Uterus (tissue), 2 donors: Measurements from ENCODE around the gene BOD1L1.

Source experiments
- CTCF ChIP-seq, 4 experiments: fragments of 200-600 bp in 2 of 4; fragments of 450-650 bp in 2 of 4; sonication (generic) in 2 of 4; IDR thresholded peaks; one replicate each; pipeline ENCODE4 v1.5.1; 2016 to 2019; ENCODE audit warnings: antibody characterized with exemption in 4 of 4, mild to moderate bottlenecking in 2 of 4, moderate library complexity in 1 of 4
- POLR2A ChIP-seq, 2 donors: fragments of 450-650 bp; IDR thresholded peaks; one replicate each; pipeline ENCODE4 v1.6.1; 2016; ENCODE audit warnings: antibody characterized with exemption in 2 of 2, mild to moderate bottlenecking in 1 of 2, moderate library complexity in 1 of 2

DNA sequence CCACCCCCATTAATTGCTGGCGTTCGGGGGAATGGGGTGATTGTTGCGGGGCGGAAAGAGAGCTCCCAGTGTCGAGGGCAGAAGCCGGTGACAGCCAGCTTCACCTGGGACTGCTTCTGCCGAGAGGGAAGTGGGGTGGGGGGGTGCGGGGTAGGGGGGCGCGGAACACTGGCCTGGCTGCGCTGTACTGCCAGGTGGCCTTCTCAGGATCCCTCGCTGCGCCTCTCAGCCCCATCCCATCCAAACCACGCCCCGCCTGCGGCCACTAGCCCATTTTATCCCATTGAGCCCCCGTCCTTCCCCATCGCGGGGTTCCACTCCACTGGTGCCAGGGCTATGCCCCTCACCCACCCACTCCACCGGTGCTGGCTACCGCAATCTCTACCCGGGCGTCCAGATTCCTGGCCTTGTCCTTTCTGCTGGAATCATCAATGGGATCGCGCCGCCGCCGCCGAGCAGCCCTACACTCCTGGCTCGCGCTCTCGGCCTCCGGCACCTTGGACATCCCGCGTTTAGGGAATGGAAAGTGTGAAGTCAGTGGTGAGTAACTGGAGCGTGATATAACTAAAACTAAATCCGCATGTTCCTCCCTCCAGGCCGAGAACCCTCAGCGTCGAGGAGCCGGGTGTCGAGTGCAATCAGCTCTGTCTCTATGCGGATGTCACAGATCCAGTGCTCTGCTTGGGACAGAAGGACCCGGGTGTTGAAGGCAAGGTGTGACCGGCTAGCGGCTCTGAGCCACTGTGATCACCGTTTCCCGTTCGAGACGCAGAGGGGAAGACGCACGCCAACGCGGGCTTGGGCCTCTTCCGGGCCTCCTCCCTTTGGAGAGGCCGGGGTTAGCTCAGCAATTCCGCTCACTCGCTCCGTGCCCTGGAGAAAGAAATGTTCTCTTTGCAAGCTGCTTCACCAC is 103.7 kb downstream of the BOD1L1 start:
- no peak for TF ChIP-seq CTCF (IDR thresholded peaks at IDR 0.05)
- TF ChIP-seq POLR2A (IDR thresholded peaks at IDR 0.05): no peak
